GM19023 (cell line): Measurements from ENCODE around the gene EHD2.
"Not testable (repeated sequence)": the region's sequence is repeated elsewhere in the genome, so short reads cannot be mapped to it uniquely, and the experiment has no call there.

Experiments
- ATAC-seq: cut with Tn5 transposase; IDR thresholded peaks from one replicate; pipeline ENCODE4 v1.9.1; 2021; ENCODE audit warnings: mild to moderate bottlenecking, moderate library complexity; ENCODE audit not compliant: unreplicated experiment

EHD2 gene

GRCh38 chr19:47766670-47767069, 53.4 kb downstream of the EHD2 start:
- no peak for ATAC-seq

GRCh38 chr19:47767349-47767748, 54.1 kb downstream of the EHD2 start:
- no peak for ATAC-seq

DNA sequence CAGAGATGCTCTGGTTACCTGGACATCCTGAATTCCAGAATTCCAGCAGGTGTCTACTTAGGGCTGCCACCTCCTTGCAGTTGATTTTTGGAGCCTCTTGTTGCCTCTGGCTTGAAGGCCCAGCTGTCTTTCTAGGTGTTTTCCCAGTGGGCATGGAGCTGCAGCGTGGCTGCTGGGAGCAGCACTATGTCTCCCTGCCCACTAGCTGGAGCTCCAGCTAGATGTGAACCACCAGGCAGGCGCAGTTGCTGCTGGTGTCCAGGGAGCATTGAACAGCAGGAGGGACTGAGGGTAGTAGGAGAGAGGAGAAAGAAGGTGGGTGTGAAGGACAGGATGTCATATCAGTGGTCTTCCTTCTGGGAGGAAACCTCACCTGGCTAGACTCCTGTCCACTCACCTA, 55.4 kb downstream of the EHD2 start:
- ATAC-seq, result no peak

DNA sequence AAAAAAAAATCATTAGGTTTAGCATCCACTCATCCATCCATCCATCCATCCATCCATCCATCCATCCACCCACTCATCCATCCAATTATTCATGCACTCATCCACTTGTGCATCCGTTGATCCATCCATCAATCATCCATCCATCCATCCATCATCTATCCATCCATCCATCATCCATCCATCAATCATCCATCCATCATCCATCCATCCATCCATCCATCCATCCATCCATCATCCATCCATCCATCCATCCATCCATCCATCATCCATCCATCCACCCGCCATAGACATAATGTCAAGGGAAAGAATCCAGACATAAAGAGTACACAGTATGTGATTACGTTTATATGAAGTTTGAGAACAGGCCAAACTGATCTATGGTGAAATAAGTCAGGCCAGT, 56.3 kb downstream of the EHD2 start:
- no peak for ATAC-seq

- ATAC-seq, result not testable (repeated sequence)
Measured at GRCh38 chr19:47771291-47771690, 58.1 kb downstream of the EHD2 start.

GRCh38 chr19:47776568-47776967, 63.3 kb downstream of the EHD2 start:
- ATAC-seq, result no peak

DNA sequence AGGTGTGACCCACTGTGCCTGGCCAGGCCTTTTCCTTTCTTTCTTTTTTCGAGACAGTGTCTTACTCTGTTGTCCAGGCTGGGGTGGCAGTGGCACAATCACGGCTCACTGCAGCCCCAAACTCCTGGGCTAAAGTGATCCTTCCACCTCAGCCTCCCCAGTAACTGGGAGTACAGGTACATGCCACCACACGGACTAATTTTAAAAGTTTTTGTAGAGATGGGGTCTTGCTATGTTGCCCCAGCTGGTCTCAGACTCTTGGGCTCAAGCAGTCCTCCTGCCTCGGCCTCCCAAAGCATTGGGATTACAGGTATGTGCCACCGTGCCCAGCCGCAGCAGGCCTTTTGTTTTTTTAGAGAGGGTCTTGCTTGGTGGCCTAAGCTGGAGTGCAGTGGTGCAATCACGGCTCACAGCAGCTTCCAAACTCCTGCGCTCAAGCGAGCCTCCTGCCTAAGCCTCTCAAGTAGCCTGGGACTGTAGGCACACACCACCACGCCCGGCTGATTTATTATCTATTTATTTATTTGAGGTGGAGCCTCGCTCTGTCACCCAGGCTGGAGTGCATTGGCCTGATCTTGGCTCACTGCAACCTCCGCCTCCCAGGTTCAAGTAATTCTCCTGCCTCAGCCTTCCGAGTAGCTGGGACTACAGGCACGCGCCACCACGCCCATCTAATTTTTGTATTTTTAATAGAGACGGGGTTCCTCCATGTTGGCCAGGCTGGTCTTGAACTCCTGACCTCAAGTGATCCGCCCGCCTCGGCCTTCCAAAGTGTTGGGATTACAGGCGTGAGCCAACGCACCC, 64.2 kb downstream of the EHD2 start:
- not testable (repeated sequence) for ATAC-seq

- ATAC-seq, result peak; percentile 74
Measured at GRCh38 chr19:47778049-47778953, 65.1 kb downstream of the EHD2 start, which contains the start of gene SELENOW. TSS of gene SELENOW (plus strand) at chr19:47778703. CDS start at chr19:47778786, 83 bp downstream.

- peak; percentile 6 for ATAC-seq
Measured at GRCh38 chr19:47778954-47779351, 65.7 kb downstream of the EHD2 start.

- no peak for ATAC-seq
Measured at GRCh38 chr19:47779524-47780214, 66.4 kb downstream of the EHD2 start.

- ATAC-seq, result no peak
Measured at GRCh38 chr19:47780215-47780551, 67.0 kb downstream of the EHD2 start.

- ATAC-seq, result no peak
Measured at GRCh38 chr19:47781590-47782262, 68.5 kb downstream of the EHD2 start.

- ATAC-seq, result no peak
Measured at GRCh38 chr19:47786566-47786965, 73.3 kb downstream of the EHD2 start.

DNA sequence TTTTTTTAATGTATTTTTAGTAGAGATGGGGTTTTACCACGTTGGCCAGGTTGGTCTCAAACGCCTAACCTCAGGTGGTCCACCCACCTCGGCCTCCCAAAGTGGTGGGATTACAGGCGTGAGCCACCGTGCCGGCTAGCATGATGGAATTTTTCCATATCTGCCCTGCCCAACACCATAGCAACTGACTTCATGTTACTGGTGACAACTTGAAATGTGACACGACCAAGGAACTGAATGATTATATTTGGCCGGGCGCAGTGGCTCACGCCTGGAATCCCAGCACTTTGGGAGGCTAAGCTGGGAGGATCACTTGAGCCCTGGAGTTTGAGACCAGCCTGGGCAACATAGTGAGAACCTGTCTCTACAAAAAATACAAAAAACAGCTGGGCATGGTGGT, 74.1 kb downstream of the EHD2 start:
- ATAC-seq, result not testable (repeated sequence)

DNA sequence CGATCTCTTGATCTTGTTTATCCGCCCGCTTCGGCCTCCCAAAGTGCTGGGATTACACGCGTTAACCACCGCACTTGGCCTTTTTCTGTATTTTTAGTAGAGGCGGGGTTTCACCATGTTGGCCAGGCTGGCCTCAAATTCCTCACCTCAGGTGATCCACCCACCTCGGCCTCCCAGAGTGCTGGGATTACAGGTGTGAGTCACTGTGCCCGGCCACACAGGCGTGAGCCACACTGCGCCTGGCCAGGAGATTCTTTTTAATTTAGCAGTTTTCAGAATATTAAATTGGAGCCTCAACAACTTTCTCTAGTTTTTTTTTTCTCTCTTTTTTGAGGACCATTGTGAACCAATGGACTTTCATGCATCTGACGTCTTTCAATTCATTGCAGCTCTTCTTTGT, 76.6 kb downstream of the EHD2 start:
- ATAC-seq, result not testable (repeated sequence)

DNA sequence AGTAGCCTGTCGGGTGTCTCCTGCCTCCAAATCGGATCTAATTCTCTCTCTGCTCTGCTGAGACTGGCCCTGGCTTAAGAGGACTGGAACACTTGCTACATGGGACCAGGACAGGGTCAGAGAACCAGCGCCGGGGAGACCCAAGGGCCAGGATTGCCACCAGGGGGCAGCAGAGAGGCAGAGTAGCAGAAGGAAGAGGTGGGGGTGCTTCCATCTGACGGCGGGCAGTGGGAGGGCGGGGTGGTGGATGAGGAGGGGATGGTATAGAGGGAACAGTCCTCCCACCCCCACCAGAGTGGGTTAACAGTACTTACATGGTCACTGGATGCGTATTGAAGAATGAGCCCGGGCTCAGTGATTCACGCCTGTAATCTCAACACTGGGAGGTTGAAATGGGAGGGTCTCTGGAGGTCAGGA, 77.2 kb downstream of the EHD2 start:
- no peak for ATAC-seq

DNA sequence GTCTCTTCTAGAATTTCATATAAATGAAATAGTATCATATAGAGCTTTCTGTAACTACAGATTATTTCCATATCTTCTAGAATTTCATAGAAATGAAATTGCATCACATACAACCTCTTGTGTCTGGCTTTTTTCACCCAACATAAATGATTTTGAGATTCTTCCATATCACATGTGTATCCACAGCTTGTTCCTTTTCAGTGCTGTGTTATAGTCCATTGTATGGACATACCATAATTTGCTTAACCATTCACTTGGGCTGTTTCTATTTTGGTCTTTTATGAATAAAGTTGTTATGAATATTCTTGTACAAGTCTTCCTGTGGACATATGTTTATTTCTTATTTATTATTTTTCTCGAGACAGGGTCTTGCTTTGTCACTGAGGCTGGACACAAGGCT, 79.4 kb downstream of the EHD2 start:
- ATAC-seq, result no peak
